HAP-1 (cell line): ENCODE data around the gene COBL.

Experiments
- DNase-seq, 2 experiments: peaks; one replicate each; pipeline ENCODE4 v3.0.0-alpha.2; 2016 to 2020; ENCODE audit warnings: low spot score in 2 of 2
- H3K27me3 ChIP-seq: fragments of 250-450 bp; sonication (Bioruptor Pico); 2 replicates; pipeline ENCODE4 v1.5.1; 2020; ENCODE audit warnings: low read depth, mild to moderate bottlenecking, moderate library complexity
- H3K36me3 ChIP-seq: fragments of 250-450 bp; sonication (Bioruptor Pico); replicated peaks from 2 replicates; pipeline ENCODE4 v1.5.1; 2020; ENCODE audit warnings: mild to moderate bottlenecking
- H3K4me1 ChIP-seq: fragments of 250-450 bp; sonication (Bioruptor Pico); 2 replicates; pipeline ENCODE4 v1.5.1; 2020; ENCODE audit warnings: mild to moderate bottlenecking
- H3K4me3 ChIP-seq: fragments of 250-450 bp; sonication (Bioruptor Pico); 2 replicates; pipeline ENCODE4 v1.5.1; 2020; ENCODE audit warnings: mild to moderate bottlenecking, moderate library complexity
- H3K9me3 ChIP-seq: fragments of 250-450 bp; sonication (Bioruptor Pico); 2 replicates; pipeline ENCODE4 v1.5.1; 2020; ENCODE audit warnings: mild to moderate bottlenecking, moderate library complexity
- in situ Hi-C: fragments of 300-500 bp; cut with MboI; formaldehyde crosslinking; loops from 3 replicates; pipeline ENCODE4 v1.14.3; 2020; ENCODE audit warnings: low sequenced_read_pairs, inconsistent platforms, mixed read lengths

Gene COBL

DNA sequence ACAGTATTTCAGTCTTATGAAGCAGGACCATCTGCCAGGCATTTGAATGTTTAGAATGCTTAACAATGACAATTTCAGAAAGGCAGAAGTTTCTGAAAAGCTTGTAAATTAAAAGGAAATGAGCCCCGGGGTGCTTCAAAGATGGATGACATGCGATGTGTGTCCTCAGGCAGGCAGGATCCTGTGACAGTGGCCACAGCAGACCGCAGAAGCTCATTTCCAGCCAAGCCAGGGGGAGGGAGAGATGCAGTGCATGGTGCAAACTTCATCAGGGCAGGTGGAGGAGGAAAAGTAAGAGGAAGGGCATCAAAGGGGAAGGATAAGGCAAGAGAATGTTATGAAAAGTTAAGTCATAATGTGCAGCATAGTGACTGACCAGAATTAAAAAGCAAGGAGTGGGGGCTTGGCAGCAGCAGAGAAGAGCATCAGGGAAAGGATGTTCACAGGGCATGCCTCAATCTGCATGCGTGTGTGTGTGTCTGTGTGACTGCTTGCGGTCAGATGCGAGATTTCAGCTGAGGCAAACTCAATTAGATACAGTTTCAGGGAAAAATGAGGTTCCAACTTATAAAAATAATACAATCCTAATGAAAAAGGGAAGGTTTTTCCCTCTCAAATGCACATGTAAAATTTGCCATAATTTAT is 173.7 kb downstream of the COBL start:
- H3K36me3 ChIP-seq, result no peaks in the 10 kb centered on the region
- H3K4me3 ChIP-seq, result no peak overlapping the region
- no peaks in the 10 kb centered on the region for H3K27me3 ChIP-seq
- in situ Hi-C loops, result loop anchor here (10.0 to 25.0 kb wide), 2 partner anchors 678 to 1031 kb away; no protein-coding TSS in a partner anchor
- no peak for DNase-seq
- H3K9me3 ChIP-seq, result peaks cover 4% of the 10 kb centered on the region; the same call in 1 of the 2 replicates
- H3K4me1 ChIP-seq, result no peaks in the 10 kb centered on the region

DNA sequence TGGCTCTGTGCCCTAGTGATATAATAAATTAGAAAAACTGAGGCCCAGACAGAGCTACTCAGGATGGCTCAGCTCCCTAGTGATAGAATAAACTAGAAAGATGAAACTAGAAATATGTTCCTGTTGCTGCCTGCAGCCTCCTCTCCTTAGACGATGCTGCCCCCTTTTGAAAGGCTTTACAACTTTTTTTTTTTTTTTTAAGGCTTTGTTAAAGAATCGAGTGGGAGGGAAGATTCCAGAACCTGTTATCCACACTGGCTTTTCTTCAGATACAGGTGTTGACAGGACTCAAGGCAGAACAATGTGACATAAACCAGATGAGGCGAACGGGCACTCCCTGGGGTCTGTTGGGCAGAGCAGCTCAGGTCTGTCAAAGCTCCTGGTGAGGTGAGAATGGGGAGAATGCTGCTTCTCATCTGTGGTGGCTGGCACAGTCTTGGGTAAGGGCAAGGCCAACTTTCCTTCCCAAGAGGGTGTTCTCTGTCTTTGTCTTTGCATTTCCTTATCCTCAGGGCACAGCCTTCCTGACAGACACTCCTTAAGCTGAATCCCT is 175.1 kb downstream of the COBL start:
- DNase-seq, result peak; percentile 20 to 28
- Histone ChIP-seq H3K36me3 (no peaks in the 10 kb centered on the region), H3K27me3 (no peaks in the 10 kb centered on the region), H3K4me3 (no peak overlapping the region), H3K4me1 (no peaks in the 10 kb centered on the region), H3K9me3 (no peaks in the 10 kb centered on the region)
- in situ Hi-C loops, result loop anchor here (10.0 to 25.0 kb wide), 2 partner anchors 677 to 1029 kb away; no protein-coding TSS in a partner anchor

DNA sequence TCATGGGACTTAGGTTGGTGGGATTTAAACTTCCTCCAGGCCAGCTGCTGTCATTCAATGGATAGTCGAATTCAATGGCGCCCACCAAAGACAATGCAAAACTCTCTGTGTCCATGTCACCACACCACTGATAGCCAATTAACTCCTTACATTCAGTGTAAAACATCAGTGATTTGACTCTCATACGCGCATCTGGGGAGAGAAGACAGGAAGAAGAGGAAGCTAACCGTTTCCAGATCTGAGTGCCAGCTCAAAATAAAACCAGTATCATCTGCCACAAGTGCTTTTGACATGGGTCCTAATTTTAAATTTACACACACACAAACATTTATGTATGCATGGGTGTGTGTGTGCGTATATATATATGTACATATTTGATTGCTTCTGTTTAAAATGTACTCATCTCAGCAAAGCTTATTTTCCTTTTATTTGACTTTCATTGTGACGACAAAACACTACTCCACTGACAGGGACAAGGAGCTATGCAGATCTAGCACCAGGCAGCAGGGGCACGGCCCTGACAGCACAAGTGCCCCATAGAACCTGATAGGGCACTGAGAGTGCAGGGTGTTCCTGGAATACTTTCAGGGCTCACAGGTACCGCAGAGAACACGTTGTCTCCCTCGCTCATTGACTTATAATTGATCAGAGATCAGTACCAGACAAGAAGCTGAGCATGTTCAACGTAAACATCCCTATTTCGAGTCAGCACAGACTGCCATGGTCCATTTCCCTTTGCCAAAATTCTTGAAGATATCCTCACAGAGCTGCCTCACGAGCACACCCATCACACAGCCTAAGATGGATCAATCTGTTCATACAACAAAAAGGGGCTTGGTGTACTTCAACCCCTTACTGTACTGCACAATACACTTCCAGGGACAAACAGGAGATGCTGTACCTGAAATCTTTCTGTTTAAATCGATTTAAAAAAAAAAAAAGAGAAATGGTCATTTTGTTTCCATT is 176.1 kb downstream of the COBL start:
- H3K9me3 ChIP-seq, result no peaks in the 10 kb centered on the region
- no peak overlapping the region for H3K4me3 ChIP-seq
- no peaks in the 10 kb centered on the region for H3K27me3 ChIP-seq
- in situ Hi-C loops, result loop anchor here (10.0 to 25.0 kb wide), 2 partner anchors 676 to 1028 kb away; no protein-coding TSS in a partner anchor
- DNase-seq, result no peak
- no peaks in the 10 kb centered on the region for H3K4me1 ChIP-seq
- no peaks in the 10 kb centered on the region for H3K36me3 ChIP-seq

DNA sequence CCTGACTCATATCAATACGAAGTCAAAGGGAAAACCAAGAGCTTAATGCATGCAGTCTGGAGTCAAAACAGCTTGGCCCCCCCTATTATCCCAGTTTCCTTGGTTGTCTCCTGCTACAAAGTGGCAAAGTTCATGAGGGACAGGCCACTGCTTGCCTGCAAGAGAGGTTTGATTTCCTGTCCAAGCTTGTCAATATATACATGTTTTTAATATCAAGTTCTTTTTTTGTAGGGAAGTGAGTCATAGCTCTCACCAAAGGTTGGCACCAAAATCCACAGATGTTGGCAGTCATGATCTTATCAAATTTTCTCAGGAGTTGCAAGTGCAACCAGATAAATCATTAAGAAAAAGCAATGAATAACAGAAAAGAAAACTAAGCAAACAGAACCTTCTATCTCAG is 176.8 kb downstream of the COBL start:
- DNase-seq, result no peak
- in situ Hi-C loops, result loop anchor here (10.0 to 25.0 kb wide), 2 partner anchors 675 to 1027 kb away; no protein-coding TSS in a partner anchor

DNA sequence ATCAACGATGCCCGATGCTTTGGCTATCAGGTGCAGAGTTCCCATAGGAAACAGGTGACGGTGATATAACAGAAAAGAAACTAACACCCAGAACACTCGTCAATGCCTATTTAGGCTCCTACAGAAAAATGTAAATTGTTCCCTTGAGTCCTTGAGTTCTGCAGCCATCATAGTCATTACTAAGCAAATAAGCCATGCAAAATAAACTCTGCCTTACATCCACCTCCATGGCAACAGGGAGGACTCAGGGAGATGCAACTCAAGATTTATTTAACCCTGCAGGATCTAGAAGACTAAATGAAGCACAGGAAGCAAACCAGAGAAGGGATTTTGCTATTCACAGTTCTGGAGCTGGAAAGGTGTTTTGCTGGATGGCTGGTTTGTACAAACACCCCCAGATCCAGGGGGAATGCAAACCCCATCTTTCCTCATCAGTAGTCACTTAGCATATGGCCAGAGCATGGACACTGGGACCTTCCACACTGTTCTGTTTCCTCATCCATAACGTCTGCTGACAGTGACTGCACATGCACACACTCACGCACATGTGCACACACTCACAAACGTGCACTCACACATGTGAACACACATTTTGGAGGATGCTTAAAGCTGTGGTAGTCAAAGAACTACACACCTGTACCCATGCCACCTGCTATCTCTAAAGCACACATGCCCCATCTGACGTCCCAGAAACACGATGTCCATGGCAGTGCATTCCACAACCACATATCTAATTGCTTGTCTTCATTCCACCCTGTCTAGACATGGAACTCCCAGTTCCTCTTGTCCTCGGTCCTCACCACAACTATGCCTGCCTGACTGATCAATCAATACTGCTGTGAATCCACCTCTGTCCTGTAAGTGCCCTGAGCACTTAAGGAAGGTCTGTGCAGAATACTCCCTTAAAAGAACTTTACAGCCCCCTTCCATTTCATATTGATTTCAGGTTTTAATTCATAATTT is 178.2 kb downstream of the COBL start:
- no peaks in the 10 kb centered on the region for H3K27me3 ChIP-seq
- no peak for DNase-seq

More for the DNA sequence above, 176.8 kb downstream of the COBL start:
- H3K4me1 ChIP-seq, result no peaks in the 10 kb centered on the region
- no peaks in the 10 kb centered on the region for H3K27me3 ChIP-seq
- no peak overlapping the region for H3K4me3 ChIP-seq
- no peaks in the 10 kb centered on the region for H3K9me3 ChIP-seq
- H3K36me3 ChIP-seq, result no peaks in the 10 kb centered on the region

DNA sequence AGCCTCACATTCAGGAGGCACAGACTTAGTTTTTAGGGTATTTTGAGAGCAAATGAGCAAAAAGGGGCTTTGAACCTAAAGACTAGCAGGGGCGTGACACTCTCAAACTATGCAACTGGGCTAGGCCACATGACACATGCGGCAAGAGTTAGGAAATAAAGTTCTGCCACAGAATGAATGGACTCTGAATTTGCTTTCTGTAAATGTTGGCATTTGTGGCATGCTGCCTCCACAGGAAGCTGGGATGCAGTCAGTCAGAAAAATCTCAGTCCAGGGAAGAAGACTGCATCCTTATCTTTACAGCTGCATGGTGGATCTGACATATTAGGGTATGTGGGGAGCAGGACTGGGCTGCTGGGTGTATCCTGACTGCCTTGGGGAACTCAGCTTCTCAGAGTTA is 181.0 kb downstream of the COBL start:
- Histone ChIP-seq H3K27me3 (no peaks in the 10 kb centered on the region), H3K4me1 (no peaks in the 10 kb centered on the region), H3K36me3 (no peaks in the 10 kb centered on the region; the same call in 1 of the 2 replicates), H3K4me3 (no peak overlapping the region), H3K9me3 (no peaks in the 10 kb centered on the region)
- in situ Hi-C loops, result loop anchor here (25.0 kb wide), 1 partner anchor 1023 kb away; no protein-coding TSS in a partner anchor
- DNase-seq, result no peak

More for the DNA sequence above, 178.2 kb downstream of the COBL start:
- no peaks in the 10 kb centered on the region for H3K4me1 ChIP-seq
- no peak overlapping the region for H3K4me3 ChIP-seq
- no peaks in the 10 kb centered on the region for H3K36me3 ChIP-seq
- no peaks in the 10 kb centered on the region for H3K9me3 ChIP-seq
- in situ Hi-C loops, result loop anchor here (25.0 kb wide), 1 partner anchor 1026 kb away; no protein-coding TSS in a partner anchor

DNA sequence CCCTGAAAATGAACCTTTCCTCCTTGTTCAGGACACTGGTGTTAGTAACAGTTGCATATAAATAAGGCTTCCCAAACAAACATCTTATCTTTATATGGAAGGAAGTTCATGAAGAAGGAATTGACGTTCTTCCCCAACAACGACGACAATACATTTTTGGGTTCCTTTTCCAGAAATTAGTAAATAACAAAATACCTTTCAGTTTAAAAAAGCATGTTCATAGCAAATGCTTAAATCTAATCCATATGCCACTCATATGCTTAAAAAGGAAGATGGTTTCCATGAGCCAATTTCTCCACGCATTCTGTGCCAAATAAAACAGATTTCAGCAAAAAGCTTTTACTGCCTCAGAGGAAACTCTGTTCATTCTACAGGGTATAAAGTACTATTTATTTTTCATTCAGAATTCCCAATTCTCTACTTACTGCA is 182.6 kb downstream of the COBL start:
- in situ Hi-C loops, result loop anchor here (25.0 kb wide), 1 partner anchor 1022 kb away; no protein-coding TSS in a partner anchor

DNA sequence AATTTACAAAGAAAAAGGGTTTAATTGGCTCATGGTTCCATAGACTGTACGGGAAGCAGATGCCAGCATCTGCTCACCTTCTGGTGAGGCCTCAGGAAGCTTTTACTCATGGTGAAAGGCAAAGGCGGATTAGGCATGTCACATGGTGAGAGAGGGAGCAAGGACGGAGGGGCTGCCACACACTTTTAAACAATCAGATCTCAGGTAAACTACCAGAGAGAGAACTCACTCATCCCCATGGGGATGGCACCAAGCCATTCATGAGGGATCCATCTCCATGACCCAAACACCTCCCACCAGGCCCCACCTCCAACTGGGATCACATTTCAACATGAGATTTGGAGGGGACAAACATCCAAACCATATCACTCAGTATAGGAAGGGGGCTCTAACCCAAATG is 183.9 kb downstream of the COBL start:
- in situ Hi-C loops, result loop anchor here (25.0 kb wide), 1 partner anchor 1020 kb away; no protein-coding TSS in a partner anchor
- H3K27me3 ChIP-seq, result no peaks in the 10 kb centered on the region
- no peaks in the 10 kb centered on the region for H3K4me1 ChIP-seq
- H3K9me3 ChIP-seq, result no peaks in the 10 kb centered on the region
- DNase-seq, result no peak
- H3K4me3 ChIP-seq, result no peak overlapping the region
- no peaks in the 10 kb centered on the region; the same call in 1 of the 2 replicates for H3K36me3 ChIP-seq

More for the DNA sequence above, 182.6 kb downstream of the COBL start:
- H3K9me3 ChIP-seq, result no peaks in the 10 kb centered on the region
- H3K4me1 ChIP-seq, result no peaks in the 10 kb centered on the region
- no peaks in the 10 kb centered on the region for H3K27me3 ChIP-seq
- no peak overlapping the region for H3K4me3 ChIP-seq
- no peak for DNase-seq
- H3K36me3 ChIP-seq, result no peaks in the 10 kb centered on the region; the same call in 1 of the 2 replicates

DNA sequence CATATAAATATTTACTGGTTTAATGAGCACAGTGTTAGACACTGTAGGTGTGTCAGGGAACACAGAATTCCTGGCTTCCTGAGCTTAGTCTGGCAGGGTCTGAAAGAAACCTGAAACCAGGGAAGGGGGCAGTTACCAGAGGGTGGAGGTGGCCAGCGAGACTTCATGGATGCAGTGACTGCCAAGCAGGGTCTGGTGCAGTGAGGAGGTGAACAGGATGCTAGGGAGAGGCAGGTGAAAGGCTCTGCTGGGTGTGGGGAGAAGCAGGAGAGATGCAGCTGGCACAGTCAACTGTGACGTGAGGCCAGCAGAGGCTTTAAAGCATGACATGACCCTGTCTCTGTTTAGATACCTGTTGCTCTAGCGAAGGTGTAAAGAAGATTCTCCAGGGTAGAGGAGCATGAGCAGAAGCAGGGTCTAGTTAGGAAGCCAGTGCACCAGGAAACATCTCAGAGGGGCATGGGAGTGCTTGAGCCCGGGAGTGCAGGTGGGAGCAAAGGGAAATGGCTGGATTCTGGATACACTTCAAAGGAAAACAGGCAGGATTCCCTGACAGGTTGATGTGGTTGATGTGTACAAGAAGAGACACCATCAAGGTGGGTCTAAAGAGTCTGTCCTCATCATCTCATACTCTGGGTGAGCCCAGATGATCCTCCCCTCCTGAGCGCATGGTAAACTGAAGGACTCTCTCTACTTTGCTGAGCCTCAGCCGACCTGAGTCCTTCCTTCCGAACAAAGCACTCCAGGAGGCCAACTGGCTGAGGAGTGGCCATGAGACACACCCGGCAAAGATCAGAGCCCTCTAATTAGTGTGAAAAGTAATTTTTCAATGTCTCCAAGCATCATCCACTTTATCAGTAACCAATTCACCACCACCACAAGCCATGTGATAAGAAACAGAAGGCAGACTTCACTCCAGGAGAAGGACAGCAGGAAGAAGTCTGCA is 186.8 kb downstream of the COBL start:
- no peaks in the 10 kb centered on the region for H3K27me3 ChIP-seq
- no peaks in the 10 kb centered on the region; the same call in 1 of the 2 replicates for H3K36me3 ChIP-seq
- H3K9me3 ChIP-seq, result no peaks in the 10 kb centered on the region
- H3K4me1 ChIP-seq, result no peaks in the 10 kb centered on the region
- DNase-seq, result no peak
- in situ Hi-C loops, result loop anchor here (25.0 kb wide), 1 partner anchor 1017 kb away; no protein-coding TSS in a partner anchor
- no peak overlapping the region for H3K4me3 ChIP-seq

DNA sequence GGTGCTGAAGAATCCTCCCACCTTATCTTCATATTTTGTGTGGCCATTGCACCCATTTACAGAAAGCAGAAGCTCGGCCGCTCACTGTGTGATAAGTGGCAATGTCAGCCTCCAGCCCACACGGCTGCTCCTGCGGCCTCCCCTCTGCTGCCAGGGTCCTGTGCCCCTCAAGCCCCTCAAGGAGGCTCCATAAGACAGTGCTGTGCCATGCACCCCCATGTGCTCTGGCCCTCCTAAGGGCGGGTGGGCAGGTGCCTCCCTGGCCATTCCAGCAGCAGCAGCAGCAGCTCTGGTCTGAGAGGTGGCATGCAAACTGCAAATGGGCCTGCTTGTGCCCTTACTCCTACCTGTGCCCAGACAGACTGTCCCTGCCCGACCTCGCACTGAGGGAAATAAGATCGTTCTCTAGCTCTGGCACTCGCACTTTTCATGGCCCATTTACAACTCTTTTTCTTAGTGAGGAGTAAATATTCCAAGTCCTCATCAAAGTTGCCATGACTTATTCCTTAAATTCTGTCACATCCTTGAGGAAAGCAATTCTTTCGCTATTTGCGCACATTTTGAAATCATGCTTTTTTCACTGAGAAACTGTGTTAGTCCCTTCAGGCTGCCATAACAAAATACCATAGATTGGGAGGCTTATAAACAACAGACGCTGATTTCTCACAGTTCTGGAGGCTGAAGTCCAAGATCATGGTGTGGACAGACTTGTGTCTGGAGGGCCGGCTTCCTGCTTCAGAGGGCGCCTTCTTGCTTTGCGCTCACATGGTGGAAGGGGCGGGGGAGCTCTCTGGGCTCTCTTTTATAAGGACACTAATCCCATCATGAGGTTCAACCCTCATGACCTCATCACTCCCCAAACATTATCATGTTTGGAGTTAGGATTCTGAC is 187.8 kb downstream of the COBL start:
- Histone ChIP-seq H3K4me3 (no peak overlapping the region), H3K4me1 (no peaks in the 10 kb centered on the region), H3K36me3 (no peaks in the 10 kb centered on the region; the same call in 1 of the 2 replicates), H3K27me3 (no peaks in the 10 kb centered on the region), H3K9me3 (no peaks in the 10 kb centered on the region)
- in situ Hi-C loops, result loop anchor here (25.0 kb wide), 1 partner anchor 1016 kb away; no protein-coding TSS in a partner anchor
- no peak for DNase-seq

DNA sequence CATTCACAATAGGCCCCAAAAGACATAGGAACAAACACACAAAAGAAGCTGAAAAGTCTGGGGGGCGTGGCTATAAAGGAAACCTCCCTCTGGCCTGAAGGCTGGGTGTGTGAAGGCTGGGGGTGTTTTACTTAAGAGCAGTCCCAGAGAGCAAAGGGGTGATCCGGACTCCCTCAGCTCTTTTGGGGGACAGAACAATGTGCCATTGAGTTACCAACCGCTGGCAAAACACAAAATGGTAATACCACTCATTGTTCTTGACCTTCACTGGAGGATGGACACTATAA is 189.0 kb downstream of the COBL start:
- no peaks in the 10 kb centered on the region for H3K9me3 ChIP-seq
- H3K4me3 ChIP-seq, result no peak overlapping the region
- H3K36me3 ChIP-seq, result no peaks in the 10 kb centered on the region; the same call in 1 of the 2 replicates
- H3K27me3 ChIP-seq, result no peaks in the 10 kb centered on the region
- no peaks in the 10 kb centered on the region for H3K4me1 ChIP-seq
- no peak for DNase-seq
- in situ Hi-C loops, result loop anchor here (25.0 kb wide), 1 partner anchor 1015 kb away; no protein-coding TSS in a partner anchor
